Measurements from ENCODE around the gene ADGRV1. TPM values are rescaled to one million over a fixed set of nuclear protein-coding genes. Genes with fewer than 3 reads are reported as not detected.

The ADGRV1 gene
- total and polyA plus RNA-seq, 7 donors = 0.05 to 0.83 (median 0.11) TPM; not detected in 1

- TF ChIP-seq CTCF (IDR thresholded peaks at IDR 0.05) = no peak
- intact Hi-C loops (cut with DNase I) = no loop called here
Observed at GRCh38 chr5:91133183-91133582, 574.6 kb downstream of the ADGRV1 start.

GRCh38 chr5:91135475-91136248, 577.1 kb downstream of the ADGRV1 start:
- Histone ChIP-seq H3K27ac (no peak overlapping the region), H3K4me3 (no peak overlapping the region), H3K36me3 (ENCODE audit: insufficient read depth in 1 of 2, low read depth in 1 of 2) (no peaks in the 10 kb centered on the region), H3K9me3 (no peaks in the 10 kb centered on the region), H3K4me1 (no peaks in the 10 kb centered on the region), H3K27me3 (ENCODE audit: insufficient read depth in 3 of 3, low read length in 2 of 3) (no peaks in the 10 kb centered on the region)
- no peak for TF ChIP-seq CTCF (IDR thresholded peaks at IDR 0.05)
- 85 to 87% (median 86%) methylated on average over 5 of the region's 5 CpGs for WGBS, 3 donors
- ATAC-seq (no peak), DNase-seq (no peak)
- intact Hi-C loops (cut with DNase I) = no loop called here

More at GRCh38 chr5:91133183-91133582, 574.6 kb downstream of the ADGRV1 start:
- DNase-seq (no peak), ATAC-seq (no peak)
- Histone ChIP-seq H3K36me3 (ENCODE audit: insufficient read depth in 1 of 2, low read depth in 1 of 2) (no peaks in the 10 kb centered on the region), H3K9me3 (no peaks in the 10 kb centered on the region), H3K27me3 (ENCODE audit: insufficient read depth in 3 of 3, low read length in 2 of 3) (no peaks in the 10 kb centered on the region), H3K4me1 (no peaks in the 10 kb centered on the region), H3K4me3 (no peak overlapping the region), H3K27ac (no peak overlapping the region)

GRCh38 chr5:91136271-91136670, 577.7 kb downstream of the ADGRV1 start:
- intact Hi-C loops (cut with DNase I) = no loop called here
- Histone ChIP-seq H3K36me3 (ENCODE audit: insufficient read depth in 1 of 2, low read depth in 1 of 2) (no peaks in the 10 kb centered on the region), H3K9me3 (no peaks in the 10 kb centered on the region), H3K4me3 (no peak overlapping the region), H3K27ac (no peak overlapping the region), H3K27me3 (ENCODE audit: insufficient read depth in 3 of 3, low read length in 2 of 3) (no peaks in the 10 kb centered on the region), H3K4me1 (no peaks in the 10 kb centered on the region)
- no peak for ATAC-seq
- WGBS, 3 donors = 80 to 97% (median 88%) methylated on average over 1 of the region's 1 CpG
- TF ChIP-seq CTCF (IDR thresholded peaks at IDR 0.05) = no peak
- DNase-seq = no peak

- H3K27me3 ChIP-seq (ENCODE audit: insufficient read depth in 3 of 3, low read length in 2 of 3) = no peaks in the 10 kb centered on the region
- intact Hi-C loops (cut with DNase I) = no loop called here
- H3K4me1 ChIP-seq = no peaks in the 10 kb centered on the region
- TF ChIP-seq CTCF (IDR thresholded peaks at IDR 0.05) = no peak
- H3K27ac ChIP-seq = no peak overlapping the region
- no peak for DNase-seq
- H3K4me3 ChIP-seq = no peak overlapping the region
- no peaks in the 10 kb centered on the region for H3K36me3 ChIP-seq (ENCODE audit: insufficient read depth in 1 of 2, low read depth in 1 of 2)
- H3K9me3 ChIP-seq = no peaks in the 10 kb centered on the region
- 93 to 95% (median 93%) methylated on average over 3 of the region's 3 CpGs for WGBS, 3 donors
- no peak for ATAC-seq
Observed at GRCh38 chr5:91137647-91138046, 579.0 kb downstream of the ADGRV1 start.
